Activated CD8-positive, alpha-beta memory T cell treated with anti-CD3 and anti-CD28 coated beads for 48 hours (primary cell): Measurements from ENCODE around the gene MAN1B1.
A peak's percentile ranks its signal among the peaks of the same experiment; 100 is the strongest.
"Not testable (repeated sequence)": the region's sequence is repeated elsewhere in the genome, so short reads cannot be mapped to it uniquely, and the experiment has no call there.

Experiments
- DNase-seq, 3 experiments: peaks; one replicate each; pipeline ENCODE4 v3.0.0-alpha.2; 2020; ENCODE audit warnings: low read depth in 2 of 3, low spot score in 2 of 3

Gene MAN1B1

GRCh38 chr9:137110147-137110910, 23.5 kb downstream of the MAN1B1 start:
- no peak for DNase-seq

GRCh38 chr9:137110911-137111787, 24.4 kb downstream of the MAN1B1 start:
- no peak for DNase-seq

DNA sequence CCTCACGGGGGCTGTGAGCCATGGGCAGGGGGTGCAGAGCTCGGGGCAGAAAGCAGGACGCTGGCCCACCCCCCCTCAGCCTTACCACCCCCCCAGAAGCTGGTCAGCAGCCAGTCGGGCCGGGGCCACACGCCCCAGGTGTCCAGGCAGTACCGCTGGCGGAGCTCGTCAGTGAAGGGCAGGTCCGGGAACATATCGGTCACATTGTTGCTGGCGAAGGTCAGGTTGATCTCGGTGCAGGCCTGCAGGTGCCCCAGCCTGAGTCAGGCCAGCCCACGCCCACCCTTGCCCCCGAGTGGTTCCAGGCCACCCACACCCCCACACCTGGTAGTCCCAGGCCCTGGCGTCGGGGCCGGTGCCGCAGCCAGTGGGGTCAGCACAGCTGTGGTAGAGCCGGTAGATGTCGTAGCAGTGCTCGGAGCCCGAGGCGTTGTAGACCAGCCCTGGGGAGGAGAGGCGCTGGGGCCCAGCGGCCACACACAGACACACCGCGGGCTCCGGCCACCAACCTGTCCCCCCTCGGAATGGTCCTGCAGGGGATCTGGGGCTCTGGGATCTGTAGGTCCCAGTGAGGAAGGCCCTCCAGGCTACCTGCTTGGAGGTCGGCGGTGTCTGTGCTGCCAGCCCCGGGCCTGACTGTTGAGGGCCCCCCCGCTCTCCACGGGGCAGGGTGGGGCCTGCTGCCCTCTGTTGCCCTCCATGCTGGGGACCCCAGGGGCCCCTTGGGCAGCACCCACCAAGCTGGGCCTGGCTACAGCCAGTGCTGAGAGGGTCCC, 25.2 kb downstream of the MAN1B1 start:
- DNase-seq, result no peak

GRCh38 chr9:137112564-137113384, 26.0 kb downstream of the MAN1B1 start:
- no peak for DNase-seq

DNA sequence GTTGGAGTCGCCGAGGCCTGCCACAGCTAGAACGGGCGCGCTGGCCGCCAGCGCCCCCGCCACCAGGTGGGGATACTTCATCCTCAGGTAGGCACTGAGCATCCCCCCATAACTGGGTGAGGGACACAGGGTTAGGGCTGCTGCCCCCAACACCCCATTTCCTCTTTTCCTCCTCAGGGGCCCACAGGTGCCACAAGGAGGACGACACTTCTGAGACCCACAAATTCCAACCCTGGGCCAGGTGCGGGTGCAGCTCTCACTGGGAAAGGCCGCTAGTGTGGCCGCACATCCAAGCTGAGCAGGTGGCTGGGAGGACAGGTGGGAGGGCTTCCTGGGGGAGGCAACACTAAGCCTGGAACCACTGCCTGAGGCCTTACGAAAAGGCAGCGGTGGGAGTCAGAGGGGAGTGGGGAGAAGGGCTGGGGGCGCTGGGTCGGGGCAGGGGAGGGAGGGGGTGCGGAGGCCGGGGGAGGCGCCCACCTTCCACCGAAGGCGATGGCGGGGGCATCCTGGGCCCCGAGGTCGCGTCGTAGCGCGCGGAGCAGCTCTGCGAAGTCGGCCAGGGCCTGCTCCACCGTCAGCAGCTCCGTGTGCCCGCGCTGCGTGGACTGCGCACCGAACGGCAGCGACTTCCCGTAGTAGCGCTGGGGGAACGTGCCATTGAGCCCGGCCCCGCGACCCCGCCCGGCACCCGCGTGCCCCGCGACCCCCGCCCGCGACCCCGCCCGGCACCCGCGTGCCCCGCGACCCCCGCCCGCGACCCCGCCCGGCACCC, 26.8 kb downstream of the MAN1B1 start:
- no peak for DNase-seq

DNA sequence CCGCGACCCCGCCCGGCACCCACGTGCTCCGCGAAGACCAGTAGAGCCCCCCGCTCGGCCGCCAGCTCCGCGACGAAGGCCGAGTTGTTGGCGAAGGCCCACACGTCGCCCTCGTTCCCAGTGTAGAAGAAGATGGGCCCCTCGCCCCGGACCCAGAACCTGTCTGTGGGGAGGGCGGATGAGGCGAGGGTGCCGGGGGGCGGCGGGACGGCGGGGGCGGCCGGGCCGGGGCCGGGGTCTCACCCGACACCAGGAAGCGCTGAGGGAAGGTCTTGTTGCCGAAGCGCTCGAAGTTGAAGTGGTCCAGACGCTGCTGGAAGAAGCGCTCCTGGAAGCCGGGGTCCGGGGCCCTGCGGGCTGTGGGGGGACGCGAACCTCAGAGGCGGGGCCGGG, 27.4 kb downstream of the MAN1B1 start:
- no peak for DNase-seq

DNA sequence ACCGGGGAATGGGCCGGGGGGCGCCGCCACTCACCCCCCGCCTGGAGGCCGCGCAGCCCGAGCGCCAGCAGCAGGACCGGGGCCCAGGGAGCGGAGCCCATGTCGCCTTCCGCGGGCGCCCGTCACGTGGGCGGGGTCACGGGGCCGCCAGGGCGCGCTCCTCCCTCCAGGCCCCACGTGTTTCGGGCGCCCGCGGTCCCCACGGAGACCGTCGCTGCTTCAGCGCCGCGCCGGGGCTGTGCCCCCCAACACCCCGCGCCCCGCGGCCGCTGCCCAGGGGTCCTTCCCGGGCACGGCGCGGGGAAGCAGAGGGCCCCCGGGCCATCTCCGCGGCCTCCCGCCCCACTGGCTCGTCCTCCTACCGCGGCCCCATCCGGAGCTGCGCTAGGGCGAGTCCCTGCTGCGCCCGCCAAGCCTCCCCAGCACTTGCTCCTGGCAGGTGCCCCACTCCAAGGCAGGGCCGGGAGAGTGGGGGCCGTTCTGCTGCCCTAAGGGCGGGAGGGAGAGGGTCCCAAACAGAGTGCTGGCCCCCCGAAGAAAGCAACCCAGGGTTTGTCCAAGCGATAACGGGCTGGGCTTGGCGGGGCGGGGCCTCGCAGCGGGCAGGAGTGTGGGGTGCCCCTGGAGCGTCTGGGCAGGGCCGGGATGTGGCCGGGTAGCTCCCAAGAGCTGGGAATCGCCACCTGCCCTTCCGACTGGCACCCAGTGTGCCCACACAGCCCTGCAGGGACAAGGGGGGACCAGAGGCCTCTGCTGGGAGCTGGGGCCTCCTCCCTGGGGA, 28.0 kb downstream of the MAN1B1 start, which contains the start of gene DPP7:
Gene DPP7, minus strand, starts transcription at position 121 of the 781 bp plus-strand sequence. Its CDS starts 20 bp downstream, at position 101.
- peak; percentile 49 to 66 (median 65) for DNase-seq

- no peak for DNase-seq
Measured at GRCh38 chr9:137115394-137116026, 28.7 kb downstream of the MAN1B1 start.

GRCh38 chr9:137116027-137116507, 29.3 kb downstream of the MAN1B1 start:
- no peak for DNase-seq

- no peak for DNase-seq
Measured at GRCh38 chr9:137116728-137117127, 29.9 kb downstream of the MAN1B1 start.

GRCh38 chr9:137117269-137117731, 30.5 kb downstream of the MAN1B1 start:
- DNase-seq, result no peak

GRCh38 chr9:137118092-137118603, 31.4 kb downstream of the MAN1B1 start:
- not testable (repeated sequence) for DNase-seq

DNA sequence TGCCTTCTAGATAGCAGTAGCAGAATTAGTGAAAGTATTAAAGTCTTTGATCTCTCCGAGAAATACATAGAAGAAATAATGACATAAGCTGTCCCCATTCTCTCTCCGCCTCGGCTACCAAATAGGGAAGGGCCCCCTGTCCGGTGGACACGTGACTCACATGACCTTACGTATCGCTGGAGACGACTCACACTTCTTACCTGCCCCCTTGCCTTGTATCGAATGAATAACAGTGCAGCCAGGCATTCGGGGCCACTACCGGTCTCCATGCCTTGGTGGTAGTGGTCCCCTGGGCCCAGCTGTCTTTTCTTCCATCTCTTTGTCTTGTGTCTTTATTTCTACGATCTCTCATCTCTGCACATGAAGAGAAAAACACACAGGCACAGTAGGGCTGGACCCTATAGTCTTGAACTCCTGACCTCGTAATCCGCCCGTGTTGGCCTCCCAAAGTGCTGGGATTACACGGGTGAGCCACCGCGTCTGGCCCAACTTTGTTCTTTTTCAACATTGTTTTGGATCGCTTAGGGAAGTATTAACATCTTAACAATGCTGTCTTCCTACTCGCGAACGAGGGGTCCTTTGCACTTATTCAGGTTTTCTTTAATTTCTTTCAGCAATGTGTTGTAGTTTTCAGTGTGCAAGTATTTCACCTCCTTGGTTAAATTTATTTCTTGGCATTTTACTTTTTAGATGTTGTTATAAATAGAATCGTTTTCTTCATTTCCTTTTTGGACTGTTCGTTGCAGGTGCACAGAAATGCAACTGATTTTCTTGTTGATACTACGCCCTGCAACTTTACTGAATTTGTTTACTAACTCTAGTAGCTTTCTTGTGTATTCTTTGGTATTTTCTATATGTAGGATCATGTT, 35.4 kb downstream of the MAN1B1 start:
- not testable (repeated sequence) for DNase-seq

DNA sequence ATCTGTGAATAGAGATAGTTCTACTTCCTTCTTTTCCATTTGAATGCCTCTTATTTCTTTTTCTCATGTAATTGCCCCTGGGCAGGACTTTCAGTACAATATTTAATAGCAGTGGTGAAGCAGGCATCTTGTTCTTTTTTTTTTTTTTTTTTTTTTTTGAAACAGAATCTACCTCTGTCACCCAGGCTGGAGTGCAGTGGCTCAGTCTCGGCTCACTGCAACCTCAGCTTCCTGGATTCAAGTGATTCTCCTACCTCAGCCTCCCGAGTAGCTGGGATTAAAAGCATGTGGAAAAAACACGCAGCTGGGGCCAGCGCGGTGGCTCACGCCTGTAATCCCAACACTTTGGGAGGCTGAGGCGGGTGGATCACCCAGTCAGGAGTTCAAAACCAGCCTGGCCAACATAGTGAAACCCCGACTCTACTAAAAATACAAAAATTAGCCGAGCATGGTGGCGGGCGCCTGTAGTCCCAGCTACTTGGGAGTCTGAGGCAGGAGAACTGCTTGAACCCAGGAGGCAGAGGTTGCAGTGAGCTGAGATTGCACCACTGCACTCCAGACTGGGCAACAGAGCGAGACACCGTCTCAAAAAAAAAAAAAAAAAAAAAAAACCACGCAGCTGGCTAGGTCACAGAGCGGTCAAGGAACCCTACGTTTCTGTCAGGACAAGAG, 36.1 kb downstream of the MAN1B1 start:
- DNase-seq, result not testable (repeated sequence)

DNA sequence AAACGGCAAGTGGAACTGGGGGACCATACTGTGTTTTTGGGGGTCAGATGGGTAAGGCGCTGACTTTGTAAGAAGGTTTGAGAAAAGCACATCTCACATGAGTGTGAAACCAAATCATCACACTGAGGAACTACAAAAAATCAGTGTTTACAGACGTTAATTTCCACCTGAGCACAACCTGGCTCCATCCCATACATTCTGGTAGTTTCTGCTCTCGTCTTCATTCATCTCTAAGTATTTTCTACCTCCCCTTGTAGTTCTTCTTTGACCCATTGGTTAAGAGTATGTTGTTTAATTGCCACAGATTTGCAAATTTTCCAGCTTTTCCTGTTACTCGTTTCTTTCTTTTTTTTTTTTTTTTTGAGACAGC, 36.7 kb downstream of the MAN1B1 start:
- DNase-seq, result no peak

DNA sequence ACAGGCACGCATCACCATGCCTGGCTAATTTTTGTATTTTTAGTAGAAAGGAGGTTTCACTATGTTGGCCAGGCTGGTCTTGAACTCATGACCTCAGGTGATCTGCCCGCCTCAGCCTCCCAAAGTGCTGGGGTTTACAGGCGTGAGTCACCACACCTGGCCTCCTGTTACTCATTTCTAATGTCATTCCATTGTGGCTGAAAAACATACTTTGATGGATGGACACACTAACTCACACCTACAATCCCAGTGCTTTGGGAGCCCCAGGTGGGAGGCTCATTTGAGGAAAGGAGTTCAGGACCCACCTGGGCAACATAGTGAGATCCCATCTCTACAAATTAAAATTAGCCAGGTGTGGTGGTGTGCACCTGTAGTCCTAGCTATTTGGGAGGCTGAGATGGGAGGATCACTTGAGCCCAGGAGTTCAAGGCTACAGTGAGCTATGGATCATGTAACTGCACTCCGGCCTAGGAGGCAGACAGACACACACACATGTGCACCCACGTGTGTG, 37.2 kb downstream of the MAN1B1 start:
- not testable (repeated sequence) for DNase-seq
